HG03378 (cell line): ENCODE measurements around the gene HORMAD2.
A peak's percentile ranks its signal among the peaks of the same experiment; 100 is the strongest.
"Not testable (repeated sequence)": the region's sequence is repeated elsewhere in the genome, so short reads cannot be mapped to it uniquely, and the experiment has no call there.

Experiments
- ATAC-seq: cut with Tn5 transposase; IDR thresholded peaks from one replicate; pipeline ENCODE4 v1.9.1; 2021; ENCODE audit warnings: mild to moderate bottlenecking, moderate library complexity; ENCODE audit not compliant: unreplicated experiment

HORMAD2 gene

GRCh38 chr22:30187529-30188407 is 107.5 kb downstream of the HORMAD2 start:
- no peak for ATAC-seq

GRCh38 chr22:30188911-30189310 is 108.6 kb downstream of the HORMAD2 start:
- ATAC-seq, result no peak

- ATAC-seq, result no peak
Measured at GRCh38 chr22:30190574-30190973, 110.3 kb downstream of the HORMAD2 start.

- ATAC-seq, result no peak
Measured at GRCh38 chr22:30191040-30191701, 110.9 kb downstream of the HORMAD2 start.

- ATAC-seq, result no peak
Measured at GRCh38 chr22:30192427-30192826, 112.2 kb downstream of the HORMAD2 start.

- no peak for ATAC-seq
Measured at GRCh38 chr22:30193031-30193775, 112.9 kb downstream of the HORMAD2 start.

- no peak for ATAC-seq
Measured at GRCh38 chr22:30195245-30196140, 115.2 kb downstream of the HORMAD2 start.

- ATAC-seq, result peak; percentile 36
Measured at GRCh38 chr22:30196141-30196879, 116.0 kb downstream of the HORMAD2 start.

GRCh38 chr22:30196880-30197336 is 116.6 kb downstream of the HORMAD2 start:
- ATAC-seq, result no peak

- ATAC-seq, result no peak
Measured at GRCh38 chr22:30197389-30197788, 117.1 kb downstream of the HORMAD2 start.

- no peak for ATAC-seq
Measured at GRCh38 chr22:30198152-30198825, 118.0 kb downstream of the HORMAD2 start.

GRCh38 chr22:30198921-30199320 is 118.7 kb downstream of the HORMAD2 start:
- ATAC-seq, result no peak

GRCh38 chr22:30200905-30201304 is 120.6 kb downstream of the HORMAD2 start:
- not testable (repeated sequence) for ATAC-seq

- no peak for ATAC-seq
Measured at GRCh38 chr22:30201945-30202344, 121.7 kb downstream of the HORMAD2 start.

- no peak for ATAC-seq
Measured at GRCh38 chr22:30202531-30203006, 122.3 kb downstream of the HORMAD2 start.

GRCh38 chr22:30204015-30204741 is 123.9 kb downstream of the HORMAD2 start:
- ATAC-seq, result no peak

- ATAC-seq, result no peak
Measured at GRCh38 chr22:30204742-30205111, 124.5 kb downstream of the HORMAD2 start.
